T-helper 1 cell treated with Interleukin-12 subunit alpha and Interleukin-12 subunit beta and Interleukin-4 antibody, amounts not matched to agents 30 ng/mL and 1 ng/mL, for 36 hours (primary cell): Measurements from ENCODE around the gene FOXO6. TPM values are rescaled to one million over a fixed set of nuclear protein-coding genes. Genes with fewer than 3 reads are reported as not detected.

Experiments
- intact Hi-C: fragments of 100-400 bp; cut with micrococcal nuclease; formaldehyde crosslinking; loops from one replicate; pipeline ENCODE4 v1.15.1; 2024
- total RNA-seq: library from RNA; stranded (reverse); gene quantifications from 2 replicates; pipeline ENCODE4 v1.2.3, GENCODE V29; 2022

Gene FOXO6
- total RNA-seq, 1 donor from 2014 or later = not detected

GRCh38 chr1:41420860-41421259 is 59.6 kb downstream of the FOXO6 start:
- intact Hi-C loops = no loop called here

DNA sequence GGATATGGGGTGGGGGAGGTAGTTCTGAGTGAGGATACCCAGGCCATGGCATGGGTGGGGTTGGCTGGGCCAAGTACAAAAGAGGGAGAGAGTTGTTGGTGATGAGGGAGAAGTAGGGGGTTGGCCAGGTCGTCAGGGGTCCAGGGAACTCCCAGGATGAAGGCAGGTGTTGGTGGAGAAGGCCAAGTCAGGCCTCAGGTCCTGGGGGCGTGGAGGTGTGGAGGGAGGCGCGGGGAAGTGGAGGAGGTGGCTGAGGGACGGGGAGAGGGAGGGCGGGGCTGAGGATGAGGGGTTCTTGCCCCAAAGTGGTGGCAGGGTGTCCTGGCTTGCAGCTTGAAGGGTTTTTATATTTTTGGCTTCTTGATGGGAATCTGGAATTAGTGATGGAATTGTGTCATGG is 61.1 kb downstream of the FOXO6 start:
- intact Hi-C loops = no loop called here

DNA sequence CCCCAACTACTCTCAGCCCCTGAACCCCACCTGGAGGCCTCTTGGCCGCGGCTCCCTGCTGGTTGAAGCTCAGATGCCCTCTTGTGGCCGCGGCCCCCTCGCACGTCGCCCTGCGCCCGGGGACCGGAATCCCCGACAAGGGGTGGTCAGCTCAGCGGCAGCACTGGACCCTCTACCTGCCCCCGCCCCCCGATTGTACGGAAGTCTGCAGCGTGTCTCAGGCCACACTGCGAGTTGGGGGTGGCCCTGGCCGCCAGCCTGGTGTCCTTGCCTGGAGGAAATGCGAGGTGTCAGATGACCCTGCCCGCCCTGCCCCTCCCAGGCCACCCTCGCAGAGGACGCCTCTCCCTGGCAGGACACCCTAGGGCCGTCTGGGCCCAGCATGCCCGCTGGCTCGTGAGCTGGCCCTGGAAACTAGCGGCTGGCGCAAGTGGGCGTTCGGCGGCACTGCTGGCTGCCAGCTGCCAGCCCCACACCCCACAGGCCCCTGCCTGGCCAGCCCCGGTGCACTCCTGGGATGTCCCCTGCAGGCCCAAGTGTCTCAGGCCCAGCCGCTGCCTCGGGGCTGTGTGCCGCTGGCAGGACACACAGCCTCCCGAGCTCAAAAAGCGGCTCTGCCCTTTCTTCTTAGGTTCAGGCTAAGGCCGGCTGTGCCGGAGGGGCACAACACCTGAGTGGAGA is 62.4 kb downstream of the FOXO6 start:
- intact Hi-C loops = no loop called here

GRCh38 chr1:41424581-41425118 is 63.4 kb downstream of the FOXO6 start:
- intact Hi-C loops = no loop called here

- intact Hi-C loops = no loop called here
Observed at GRCh38 chr1:41425369-41425768, 64.1 kb downstream of the FOXO6 start.

- intact Hi-C loops = no loop called here
Observed at GRCh38 chr1:41426201-41426890, 65.1 kb downstream of the FOXO6 start.

GRCh38 chr1:41427122-41427913 is 66.1 kb downstream of the FOXO6 start:
- intact Hi-C loops = no loop called here

GRCh38 chr1:41427916-41428737 is 66.9 kb downstream of the FOXO6 start:
- intact Hi-C loops = no loop called here

DNA sequence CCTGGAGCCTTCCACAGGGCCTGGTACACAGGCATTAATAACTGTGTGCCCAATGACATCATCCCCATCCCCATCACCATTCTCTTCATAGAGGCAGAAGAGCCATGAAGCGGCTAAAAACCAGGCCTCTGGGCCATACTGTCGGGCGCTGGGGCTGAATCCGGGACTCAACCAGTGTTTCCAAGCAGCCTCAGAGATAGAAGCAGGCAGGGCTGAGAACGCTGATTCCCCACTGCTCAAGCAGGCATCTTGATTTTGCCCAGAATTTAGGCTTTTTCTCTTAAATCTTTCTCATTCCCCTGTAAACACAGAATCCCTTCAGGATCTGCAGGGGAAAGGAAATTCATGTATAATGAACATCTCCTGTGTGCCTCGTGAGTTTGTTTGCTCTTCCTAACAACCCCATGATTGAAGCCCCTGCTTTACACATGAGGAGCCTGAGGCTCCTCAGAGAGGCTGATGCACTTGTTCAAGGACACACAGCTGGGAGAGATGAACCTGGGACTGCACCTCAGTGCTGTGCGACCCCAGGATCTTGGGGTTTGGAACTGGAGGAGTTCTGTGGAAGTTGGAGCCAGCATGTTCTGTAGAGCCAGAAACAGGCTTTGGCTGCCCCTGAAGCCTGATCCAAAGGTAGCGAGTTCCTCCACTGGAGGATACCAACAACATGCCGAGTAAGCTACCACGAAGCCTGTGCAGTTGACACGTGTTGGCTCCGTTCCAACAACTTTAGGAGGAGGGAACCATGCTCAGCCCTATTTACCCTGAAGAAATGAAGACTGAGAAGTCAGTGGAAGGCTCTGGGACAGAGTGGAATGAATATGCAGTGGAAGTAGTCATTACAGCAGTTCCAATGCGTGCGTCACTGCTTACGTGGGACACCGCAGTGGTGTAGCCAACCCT is 67.8 kb downstream of the FOXO6 start:
- intact Hi-C loops = no loop called here

DNA sequence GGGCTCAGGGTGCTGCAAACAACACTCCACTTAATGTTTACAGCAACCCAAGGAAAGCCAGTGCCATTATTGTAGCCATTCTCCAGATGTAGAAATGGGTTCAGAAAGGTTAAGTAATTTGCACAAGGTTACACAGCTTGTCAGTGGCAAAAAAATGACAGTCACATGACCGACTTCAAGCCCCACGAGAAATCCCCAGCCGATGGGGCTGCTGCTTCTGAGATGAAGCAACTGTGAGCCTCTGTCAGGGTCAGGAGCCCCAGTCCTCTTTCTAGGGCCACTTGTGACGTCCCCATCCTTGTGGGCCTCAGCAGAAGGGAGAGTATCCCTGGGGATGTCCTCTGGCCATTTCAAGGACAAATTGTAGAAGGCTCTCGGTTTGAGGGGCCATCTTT is 68.4 kb downstream of the FOXO6 start:
- intact Hi-C loops = loop anchor here (5.0 kb wide), 1 partner anchor 117 kb away; no protein-coding TSS in a partner anchor

GRCh38 chr1:41430069-41430468 is 68.8 kb downstream of the FOXO6 start:
- intact Hi-C loops = loop anchor here (5.0 kb wide), 1 partner anchor 118 kb away; no protein-coding TSS in a partner anchor

GRCh38 chr1:41430582-41430981 is 69.3 kb downstream of the FOXO6 start:
- intact Hi-C loops = loop anchor here (5.0 kb wide), 1 partner anchor 118 kb away; no protein-coding TSS in a partner anchor

- intact Hi-C loops = loop anchor here (1.0 to 5.0 kb wide), 2 partner anchors 119 to 163 kb away; no protein-coding TSS in a partner anchor
Observed at GRCh38 chr1:41431490-41432350, 70.5 kb downstream of the FOXO6 start.

Other genes with a start within 250 kb of the FOXO6 start
- gene SCMH1, start 119.1 kb upstream of the FOXO6 start, total RNA-seq = 11.7 and 15.1 TPM in 2 replicates
- not detected in 2 replicates for gene EDN2, start 123.2 kb downstream of the FOXO6 start, total RNA-seq